Activated CD4-positive, alpha-beta memory T cell treated with anti-CD3 and anti-CD28 coated beads, Interleukin-2, amount 10 ng/mL, durations not matched to agents 7 days and 5 days (primary cell): ENCODE data around the gene ZSCAN22. TPM values are rescaled to one million over a fixed set of nuclear protein-coding genes. Genes with fewer than 3 reads are reported as not detected.
A peak's percentile ranks its signal among the peaks of the same experiment; 100 is the strongest.

Experiments used
- CTCF ChIA-PET: fragments of 350-600 bp; sonication (Branson Sonifier 250); formaldehyde crosslinking; loops from one replicate; lab custom pipeline; 2021; ENCODE audit warnings: antibody characterized with exemption, inconsistent platforms; lab: Charles Lee
- POLR2A ChIA-PET: fragments of 350-600 bp; sonication (Branson Sonifier 250); formaldehyde crosslinking; loops from one replicate; lab custom pipeline; 2021; ENCODE audit warnings: antibody characterized with exemption; lab: Charles Lee
- DNase-seq: peaks from one replicate; pipeline ENCODE4 v3.0.0-alpha.2; 2020
- H3K27ac Mint-ChIP-seq: one replicate; pipeline ENCODE4 v1.8.0; 2021; ENCODE audit warnings: mild to moderate bottlenecking, mixed read lengths
- H3K27me3 Mint-ChIP-seq: one replicate; pipeline ENCODE4 v1.8.0; 2021; ENCODE audit warnings: mixed read lengths
- H3K36me3 Mint-ChIP-seq: one replicate; pipeline ENCODE4 v1.8.0; 2021; ENCODE audit warnings: low read depth, mixed read lengths
- H3K4me1 Mint-ChIP-seq: one replicate; pipeline ENCODE4 v1.8.0; 2021; ENCODE audit warnings: mixed read lengths
- H3K4me3 Mint-ChIP-seq: one replicate; pipeline ENCODE4 v1.8.0; 2021; ENCODE audit warnings: mild to moderate bottlenecking, mixed read lengths
- H3K9me3 Mint-ChIP-seq: one replicate; pipeline ENCODE4 v1.8.0; 2021; ENCODE audit warnings: mixed read lengths
- total RNA-seq, 2 experiments: library from RNA; stranded (reverse); gene quantifications; one replicate each; pipeline ENCODE4 v1.2.3, GENCODE V29; 2021

ZSCAN22 gene
- 1 to 10 TPM; 5.4 to 5.7 TPM for total RNA-seq

- POLR2A ChIA-PET: interaction anchor here (1.0 to 2.2 kb wide), 12 partner anchors 9 to 193 kb away, joined by 3 to 23 read pairs (median 4); partner anchors contain the start of genes ERVK3-1, RPS5, ZBTB45 and ZNF497
- CTCF ChIA-PET: interaction anchor here (0.9 to 2.2 kb wide), 6 partner anchors 20 to 254 kb away, joined by 4 to 12 read pairs (median 6); partner anchors contain the start of genes ZBTB45, ZNF497 and ZNF584
- Mint-ChIP-seq H3K36me3 (peaks cover 9% of the 10 kb centered on the region), H3K4me3 (no peak within 1 kb of the TSS), H3K9me3 (no peaks in the 10 kb centered on the region), H3K27ac (no peak within 1 kb of the TSS), H3K4me1 (no peaks in the 10 kb centered on the region), H3K27me3 (no peaks in the 10 kb centered on the region)
- DNase-seq: peak; percentile 93
These were observed at the start of gene ZSCAN22 for GRCh38 chr19:58326914-58327726. Gene ZSCAN22 (plus strand): TSS chr19:58326994. CDS start chr19:58334803, 7,809 bp downstream.

GRCh38 chr19:58277197-58277596, 49.6 kb upstream of the ZSCAN22 start:
- no peak for DNase-seq
- Mint-ChIP-seq H3K27me3 (no peaks in the 10 kb centered on the region), H3K4me3 (peak overlapping the region; percentile 87), H3K9me3 (peaks cover 35% of the 10 kb centered on the region), H3K4me1 (peaks cover 40% of the 10 kb centered on the region), H3K27ac (no peak overlapping the region), H3K36me3 (peaks cover 70% of the 10 kb centered on the region)
- CTCF ChIA-PET: no interaction called here
- POLR2A ChIA-PET: interaction anchor here (1.4 to 1.8 kb wide), 3 partner anchors 14 to 94 kb away, joined by 3 to 7 read pairs (median 4); partner anchors contain the start of gene ZNF274

GRCh38 chr19:58277748-58278540, 48.9 kb upstream of the ZSCAN22 start:
- Mint-ChIP-seq H3K27ac (peak overlapping the region; percentile 80), H3K4me1 (peaks cover 40% of the 10 kb centered on the region), H3K36me3 (peaks cover 67% of the 10 kb centered on the region), H3K4me3 (peak overlapping the region; percentile 87), H3K9me3 (peaks cover 37% of the 10 kb centered on the region), H3K27me3 (no peaks in the 10 kb centered on the region)
- POLR2A ChIA-PET: interaction anchor here (0.7 to 2.2 kb wide), 12 partner anchors 13 to 297 kb away, joined by 3 to 16 read pairs (median 4); partner anchors contain the start of genes ZBTB45, ZNF274, ZNF497 and ZNF544
- CTCF ChIA-PET: interaction anchor here (0.5 to 1.2 kb wide), 2 partner anchors 126 to 242 kb away, joined by 3 to 4 read pairs; partner anchors contain the start of gene ZBTB45
- DNase-seq: no peak

- Mint-ChIP-seq H3K27me3 (no peaks in the 10 kb centered on the region), H3K9me3 (peaks cover 40% of the 10 kb centered on the region), H3K36me3 (peaks cover 73% of the 10 kb centered on the region), H3K4me3 (peak within 1 kb of the TSS; percentile 87), H3K4me1 (peaks cover 40% of the 10 kb centered on the region), H3K27ac (peak within 1 kb of the TSS; percentile 80)
- peak; percentile 98 for DNase-seq
- ChIA-PET CTCF (interaction anchor here (0.5 to 1.2 kb wide), 2 partner anchors 125 to 241 kb away, joined by 3 to 4 read pairs; partner anchors contain the start of gene ZBTB45), POLR2A (interaction anchor here (0.7 to 2.2 kb wide), 12 partner anchors 14 to 297 kb away, joined by 3 to 16 read pairs (median 4); partner anchors contain the start of genes ZBTB45, ZNF274, ZNF497 and ZNF544)
These were observed 48.2 kb upstream of the ZSCAN22 start, which contains the start of gene ZNF8 for GRCh38 chr19:58278541-58279041. Gene ZNF8 (plus strand): TSS chr19:58278955. CDS start chr19:58279082, 127 bp downstream.

GRCh38 chr19:58279042-58279924, 47.5 kb upstream of the ZSCAN22 start:
- H3K9me3 Mint-ChIP-seq: peaks cover 37% of the 10 kb centered on the region
- CTCF ChIA-PET: no interaction called here
- H3K27ac Mint-ChIP-seq: peak overlapping the region; percentile 80

GRCh38 chr19:58279925-58280316, 46.9 kb upstream of the ZSCAN22 start:
- Mint-ChIP-seq H3K4me3 (peak overlapping the region; percentile 87), H3K27ac (peak overlapping the region; percentile 80), H3K9me3 (peaks cover 32% of the 10 kb centered on the region), H3K27me3 (no peaks in the 10 kb centered on the region), H3K4me1 (peaks cover 40% of the 10 kb centered on the region), H3K36me3 (peaks cover 69% of the 10 kb centered on the region)
- DNase-seq: no peak
- CTCF ChIA-PET: interaction anchor here (0.5 kb wide), 1 partner anchor 44 kb away, joined by 3 read pairs; no protein-coding TSS in a partner anchor
- POLR2A ChIA-PET: interaction anchor here (2.1 to 2.2 kb wide), 2 partner anchors 25 to 84 kb away, joined by 6 to 8 read pairs; partner anchors contain the start of genes ERVK3-1 and ZNF497

More at GRCh38 chr19:58279042-58279924, 47.5 kb upstream of the ZSCAN22 start:
- H3K4me3 Mint-ChIP-seq: peak overlapping the region; percentile 87
- POLR2A ChIA-PET: interaction anchor here (1.0 to 2.2 kb wide), 9 partner anchors 14 to 296 kb away, joined by 3 to 16 read pairs (median 4); partner anchors contain the start of genes ERVK3-1, ZBTB45, ZNF274 and ZNF497
- no peaks in the 10 kb centered on the region for H3K27me3 Mint-ChIP-seq
- peaks cover 73% of the 10 kb centered on the region for H3K36me3 Mint-ChIP-seq
- H3K4me1 Mint-ChIP-seq: peaks cover 40% of the 10 kb centered on the region
- DNase-seq: peak; percentile 45

- Mint-ChIP-seq H3K4me1 (peaks cover 21% of the 10 kb centered on the region), H3K27me3 (no peaks in the 10 kb centered on the region), H3K27ac (no peak overlapping the region), H3K36me3 (peaks cover 81% of the 10 kb centered on the region), H3K9me3 (peaks cover 30% of the 10 kb centered on the region), H3K4me3 (no peak overlapping the region)
- POLR2A ChIA-PET: no interaction called here
- DNase-seq: no peak
- CTCF ChIA-PET: no interaction called here
These were observed 42.6 kb upstream of the ZSCAN22 start for GRCh38 chr19:58284199-58284598.

- POLR2A ChIA-PET: no interaction called here
- CTCF ChIA-PET: no interaction called here
- no peaks in the 10 kb centered on the region for H3K27me3 Mint-ChIP-seq
- H3K4me1 Mint-ChIP-seq: no peaks in the 10 kb centered on the region
- no peak overlapping the region for H3K4me3 Mint-ChIP-seq
- H3K9me3 Mint-ChIP-seq: peaks cover 53% of the 10 kb centered on the region
- H3K36me3 Mint-ChIP-seq: peaks cover 95% of the 10 kb centered on the region
- DNase-seq: no peak
- no peak overlapping the region for H3K27ac Mint-ChIP-seq
These were observed 34.9 kb upstream of the ZSCAN22 start for GRCh38 chr19:58291943-58292342.

GRCh38 chr19:58294743-58295374, 31.9 kb upstream of the ZSCAN22 start:
- H3K27ac Mint-ChIP-seq: no peak overlapping the region
- no peaks in the 10 kb centered on the region for H3K27me3 Mint-ChIP-seq
- H3K4me1 Mint-ChIP-seq: no peaks in the 10 kb centered on the region
- CTCF ChIA-PET: no interaction called here
- peaks cover 87% of the 10 kb centered on the region for H3K36me3 Mint-ChIP-seq
- POLR2A ChIA-PET: no interaction called here
- peaks cover 53% of the 10 kb centered on the region for H3K9me3 Mint-ChIP-seq
- DNase-seq: no peak
- H3K4me3 Mint-ChIP-seq: no peak overlapping the region

- peaks cover 56% of the 10 kb centered on the region for H3K9me3 Mint-ChIP-seq
- H3K4me3 Mint-ChIP-seq: no peak overlapping the region
- no peaks in the 10 kb centered on the region for H3K4me1 Mint-ChIP-seq
- CTCF ChIA-PET: no interaction called here
- peaks cover 88% of the 10 kb centered on the region for H3K36me3 Mint-ChIP-seq
- POLR2A ChIA-PET: interaction anchor here (1.2 kb wide), 1 partner anchor 68 kb away, joined by 4 read pairs; no protein-coding TSS in a partner anchor
- DNase-seq: no peak
- no peak overlapping the region for H3K27ac Mint-ChIP-seq
- H3K27me3 Mint-ChIP-seq: no peaks in the 10 kb centered on the region
These were observed 30.7 kb upstream of the ZSCAN22 start for GRCh38 chr19:58296104-58296503.

GRCh38 chr19:58300620-58301019, 26.2 kb upstream of the ZSCAN22 start:
- Mint-ChIP-seq H3K27me3 (no peaks in the 10 kb centered on the region), H3K36me3 (peaks cover 78% of the 10 kb centered on the region), H3K27ac (no peak overlapping the region), H3K9me3 (peaks cover 32% of the 10 kb centered on the region), H3K4me3 (no peak overlapping the region), H3K4me1 (peaks cover 14% of the 10 kb centered on the region)
- POLR2A ChIA-PET: interaction anchor here (1.4 kb wide), 1 partner anchor 118 kb away, joined by 3 read pairs; the partner anchor contains the start of gene ZNF274
- DNase-seq: no peak
- CTCF ChIA-PET: no interaction called here
